ENCODE data around the gene MTFR2. TPM values are rescaled to one million over a fixed set of nuclear protein-coding genes. Genes with fewer than 3 reads are reported as not detected.

Gene MTFR2
- 10.4 to 14.4 TPM (median 11.9 TPM) in 5 replicates for total RNA-seq (2022; extraction: Qiagen RNA extraction; ENCODE audit: low read depth)

GRCh38 chr6:136249811-136250685, at the start of gene MTFR2:
TSS of gene MTFR2 (minus strand) at chr6:136250311. CDS start at chr6:136249099, 1,212 bp downstream.

GRCh38 chr6:136289579-136290409, 39.7 kb upstream of the MTFR2 start, which contains the start of gene BCLAF1:
TSS of gene BCLAF1 (minus strand) at chr6:136289846. CDS start at chr6:136279866, 9,980 bp downstream.

Other genes starting within 250 kb of the MTFR2 start
- 64.2 to 132 TPM (median 79.7 TPM) in 5 replicates for gene BCLAF1, start 39.5 kb upstream of the MTFR2 start, total RNA-seq (2022; extraction: Qiagen RNA extraction; ENCODE audit: low read depth)